WTC11 (cell line): ENCODE data around the gene CDKL5. TPM values are rescaled to one million over a fixed set of nuclear protein-coding genes. Genes with fewer than 3 reads are reported as not detected.

ENCODE experiments used
- ATAC-seq: fragments of 200-7000 bp; cut with Tn5 transposase; 2 replicates; pipeline ENCODE4 v1.10.0; 2021; ENCODE audit warnings: mild to moderate bottlenecking, moderate library complexity
- CTCF ChIA-PET: fragments of 300-600 bp; sonication (Branson Sonifier 250); formaldehyde crosslinking; loops from one replicate; lab custom pipeline; 2021; ENCODE audit warnings: antibody characterized with exemption; lab: Charles Lee
- POLR2A ChIA-PET: fragments of 350-600 bp; sonication (Branson Sonifier 250); formaldehyde crosslinking; loops from one replicate; lab custom pipeline; 2021; ENCODE audit warnings: antibody characterized with exemption; lab: Charles Lee
- DNase-seq: peaks from one replicate; pipeline ENCODE4 v3.0.0; 2021; ENCODE audit warnings: low spot score
- H3K27ac Mint-ChIP-seq: 2 replicates; pipeline ENCODE4 v1.8.0; 2021; ENCODE audit warnings: mixed read lengths
- H3K27me3 Mint-ChIP-seq: 2 replicates; pipeline ENCODE4 v1.8.0; 2021; ENCODE audit warnings: low read depth, mild to moderate bottlenecking, moderate library complexity, mixed read lengths
- H3K36me3 Mint-ChIP-seq: 2 replicates; pipeline ENCODE4 v1.8.0; 2021; ENCODE audit warnings: mixed read lengths
- H3K4me1 Mint-ChIP-seq: 2 replicates; pipeline ENCODE4 v1.8.0; 2022; ENCODE audit warnings: mixed read lengths
- H3K4me3 Mint-ChIP-seq: 2 replicates; pipeline ENCODE4 v1.8.0; 2021; ENCODE audit warnings: mild to moderate bottlenecking, moderate library complexity, mixed read lengths
- H3K9me3 Mint-ChIP-seq: 2 replicates; pipeline ENCODE4 v1.8.0; 2021; ENCODE audit warnings: mixed read lengths
- CBFB ChIP-seq: sonication (generic); formaldehyde crosslinking; IDR thresholded peaks from 2 replicates; pipeline ENCODE4 v1.8.1; 2022; ENCODE audit warnings: mild to moderate bottlenecking, low read depth, missing genetic modification reagents
- ETV6 ChIP-seq: sonication (generic); formaldehyde crosslinking; IDR thresholded peaks from 2 replicates; pipeline ENCODE4 v1.8.1; 2022; ENCODE audit warnings: mild to moderate bottlenecking, missing genetic modification reagents
- FOXK1 ChIP-seq: sonication (generic); formaldehyde crosslinking; IDR thresholded peaks from 2 replicates; pipeline ENCODE4 v1.8.0; 2022; ENCODE audit warnings: mild to moderate bottlenecking, moderate library complexity, missing genetic modification reagents
- GRHL2 ChIP-seq: fragments of 250-450 bp; sonication (Bioruptor Pico); IDR thresholded peaks from 2 replicates; pipeline ENCODE4 v1.8.0; 2022; ENCODE audit warnings: mild to moderate bottlenecking, moderate library complexity; ENCODE audit not compliant: insufficient replicate concordance, severe bottlenecking
- OVOL2 ChIP-seq: fragments of 250-450 bp; sonication (Bioruptor Pico); IDR thresholded peaks from 2 replicates; pipeline ENCODE4 v1.9.0; 2021; ENCODE audit warnings: mild to moderate bottlenecking, borderline replicate concordance
- RORB ChIP-seq: fragments of 250-450 bp; sonication (Bioruptor Pico); IDR thresholded peaks from 2 replicates; pipeline ENCODE4 v1.9.0; 2021; ENCODE audit warnings: mild to moderate bottlenecking
- SMAD3 ChIP-seq: sonication (generic); formaldehyde crosslinking; IDR thresholded peaks from 2 replicates; pipeline ENCODE4 v1.8.0; 2022; ENCODE audit warnings: missing genetic modification reagents, mild to moderate bottlenecking, borderline replicate concordance
- ZNF121 ChIP-seq: sonication (generic); formaldehyde crosslinking; IDR thresholded peaks from 2 replicates; pipeline ENCODE4 v1.8.0; 2023; ENCODE audit warnings: missing genetic modification reagents
- ZNF138 ChIP-seq: sonication (generic); formaldehyde crosslinking; conservative IDR thresholded peaks from 2 replicates; pipeline ENCODE4 v1.8.1; 2022; ENCODE audit warnings: mild to moderate bottlenecking, moderate library complexity, missing genetic modification reagents
- ZNF416 ChIP-seq: fragments of 250-450 bp; sonication (Bioruptor Pico); IDR thresholded peaks from 2 replicates; pipeline ENCODE4 v1.9.0; 2021; ENCODE audit warnings: mild to moderate bottlenecking, inconsistent platforms
- ZNF671 ChIP-seq: fragments of 250-450 bp; sonication (Bioruptor Pico); IDR thresholded peaks from 2 replicates; pipeline ENCODE4 v1.8.0; 2021; ENCODE audit warnings: mild to moderate bottlenecking
- total RNA-seq: library from RNA; stranded (reverse); gene quantifications from 3 replicates; pipeline ENCODE4 v1.2.3, GENCODE V29; 2021
- TF ChIP-seq, protein P1 (sequence below): sonication (generic); formaldehyde crosslinking; IDR thresholded peaks from 2 replicates; pipeline ENCODE4 v1.8.1; 2022; ENCODE audit warnings: mild to moderate bottlenecking, missing genetic modification reagents, moderate library complexity, borderline replicate concordance
- TF ChIP-seq, protein P2 (sequence below): sonication (generic); formaldehyde crosslinking; IDR thresholded peaks from 2 replicates; pipeline ENCODE4 v1.8.0; 2023; ENCODE audit warnings: missing genetic modification reagents
- TF ChIP-seq, protein P3 (sequence below): sonication (generic); formaldehyde crosslinking; IDR thresholded peaks from 2 replicates; pipeline ENCODE4 v1.8.0; 2022; ENCODE audit warnings: mild to moderate bottlenecking, missing genetic modification reagents
- TF ChIP-seq, protein P4 (sequence below): sonication (generic); formaldehyde crosslinking; IDR thresholded peaks from 2 replicates; pipeline ENCODE4 v1.8.0; 2023; ENCODE audit warnings: mild to moderate bottlenecking, missing genetic modification reagents
- TF ChIP-seq, protein P5 (sequence below): sonication (generic); formaldehyde crosslinking; IDR thresholded peaks from 2 replicates; pipeline ENCODE4 v1.8.1; 2023; ENCODE audit warnings: mild to moderate bottlenecking, missing genetic modification reagents, moderate library complexity
- TF ChIP-seq, protein P6 (sequence below): sonication (generic); formaldehyde crosslinking; IDR thresholded peaks from 2 replicates; pipeline ENCODE4 v1.8.1; 2023; ENCODE audit warnings: mild to moderate bottlenecking, missing genetic modification reagents, borderline replicate concordance
- TF ChIP-seq, protein P7 (sequence below): sonication (generic); formaldehyde crosslinking; IDR thresholded peaks from 2 replicates; pipeline ENCODE4 v1.8.1; 2023; ENCODE audit warnings: mild to moderate bottlenecking, missing genetic modification reagents

CDKL5 gene
- total RNA-seq, 1 experiment from 2014 or later = 13.6 TPM

DNA sequence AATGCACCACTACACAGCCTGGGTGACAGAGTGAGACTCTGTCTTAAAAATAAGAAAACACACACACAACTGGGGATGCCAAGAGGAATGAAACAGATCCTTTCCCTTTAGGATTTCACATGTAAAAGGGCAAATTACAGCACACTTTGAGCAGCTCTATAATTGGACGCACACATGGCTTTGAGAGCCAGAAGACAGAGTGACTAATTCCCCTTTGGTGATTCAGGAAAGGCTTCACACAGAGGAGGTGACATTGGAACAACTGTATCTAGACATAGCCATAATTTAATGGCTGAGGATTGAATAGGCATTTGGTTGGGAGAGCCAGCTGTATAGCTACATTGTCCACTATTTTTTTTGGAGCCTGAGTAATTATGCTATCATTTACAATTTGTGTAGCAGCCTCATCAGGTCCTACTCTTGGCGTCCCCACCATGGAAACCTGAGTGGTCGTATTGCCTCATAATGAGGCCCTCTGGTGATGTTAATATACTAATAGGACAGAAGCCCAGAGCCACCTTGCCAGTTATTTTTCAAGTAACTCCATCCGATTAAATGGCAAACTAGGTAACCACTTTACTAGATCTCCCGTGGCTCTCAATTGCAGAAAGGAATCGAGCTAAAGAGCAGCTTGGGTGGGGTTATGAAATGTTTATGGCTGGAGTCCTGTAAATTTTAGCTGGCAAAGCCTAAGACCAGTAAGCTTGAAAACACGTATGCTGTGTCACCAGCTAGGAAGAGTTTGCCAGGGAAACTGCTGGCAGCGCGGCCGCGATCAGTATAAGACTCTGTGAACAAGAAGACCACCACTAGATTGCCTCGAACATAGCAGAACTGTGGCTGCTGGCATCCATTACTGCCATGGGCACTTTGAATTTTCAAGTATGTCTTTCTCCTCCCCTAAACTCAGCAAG, 273.6 kb downstream of the CDKL5 start (continued):
- no peak for TF ChIP-seq ZNF138 (CRISPR knock-in tag)
- TF ChIP-seq, protein P1, sequence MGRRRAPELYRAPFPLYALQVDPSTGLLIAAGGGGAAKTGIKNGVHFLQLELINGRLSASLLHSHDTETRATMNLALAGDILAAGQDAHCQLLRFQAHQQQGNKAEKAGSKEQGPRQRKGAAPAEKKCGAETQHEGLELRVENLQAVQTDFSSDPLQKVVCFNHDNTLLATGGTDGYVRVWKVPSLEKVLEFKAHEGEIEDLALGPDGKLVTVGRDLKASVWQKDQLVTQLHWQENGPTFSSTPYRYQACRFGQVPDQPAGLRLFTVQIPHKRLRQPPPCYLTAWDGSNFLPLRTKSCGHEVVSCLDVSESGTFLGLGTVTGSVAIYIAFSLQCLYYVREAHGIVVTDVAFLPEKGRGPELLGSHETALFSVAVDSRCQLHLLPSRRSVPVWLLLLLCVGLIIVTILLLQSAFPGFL (CRISPR knock-in tag) = no peak
- no peak for TF ChIP-seq RORB (CRISPR knock-in tag)
- TF ChIP-seq, protein P2, sequence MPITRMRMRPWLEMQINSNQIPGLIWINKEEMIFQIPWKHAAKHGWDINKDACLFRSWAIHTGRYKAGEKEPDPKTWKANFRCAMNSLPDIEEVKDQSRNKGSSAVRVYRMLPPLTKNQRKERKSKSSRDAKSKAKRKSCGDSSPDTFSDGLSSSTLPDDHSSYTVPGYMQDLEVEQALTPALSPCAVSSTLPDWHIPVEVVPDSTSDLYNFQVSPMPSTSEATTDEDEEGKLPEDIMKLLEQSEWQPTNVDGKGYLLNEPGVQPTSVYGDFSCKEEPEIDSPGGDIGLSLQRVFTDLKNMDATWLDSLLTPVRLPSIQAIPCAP (CRISPR knock-in tag) = no peak
- no peak for TF ChIP-seq CBFB (CRISPR knock-in tag)
- no peak for TF ChIP-seq ZNF671 (CRISPR knock-in tag)
- TF ChIP-seq ETV6 = no peak
- TF ChIP-seq, protein P3, sequence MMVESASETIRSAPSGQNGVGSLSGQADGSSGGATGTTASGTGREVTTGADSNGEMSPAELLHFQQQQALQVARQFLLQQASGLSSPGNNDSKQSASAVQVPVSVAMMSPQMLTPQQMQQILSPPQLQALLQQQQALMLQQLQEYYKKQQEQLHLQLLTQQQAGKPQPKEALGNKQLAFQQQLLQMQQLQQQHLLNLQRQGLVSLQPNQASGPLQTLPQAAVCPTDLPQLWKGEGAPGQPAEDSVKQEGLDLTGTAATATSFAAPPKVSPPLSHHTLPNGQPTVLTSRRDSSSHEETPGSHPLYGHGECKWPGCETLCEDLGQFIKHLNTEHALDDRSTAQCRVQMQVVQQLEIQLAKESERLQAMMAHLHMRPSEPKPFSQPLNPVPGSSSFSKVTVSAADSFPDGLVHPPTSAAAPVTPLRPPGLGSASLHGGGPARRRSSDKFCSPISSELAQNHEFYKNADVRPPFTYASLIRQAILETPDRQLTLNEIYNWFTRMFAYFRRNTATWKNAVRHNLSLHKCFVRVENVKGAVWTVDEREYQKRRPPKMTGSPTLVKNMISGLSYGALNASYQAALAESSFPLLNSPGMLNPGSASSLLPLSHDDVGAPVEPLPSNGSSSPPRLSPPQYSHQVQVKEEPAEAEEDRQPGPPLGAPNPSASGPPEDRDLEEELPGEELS (CRISPR knock-in tag) = no peak
- no peak for TF ChIP-seq SMAD3 (CRISPR knock-in tag)
- TF ChIP-seq, protein P4, sequence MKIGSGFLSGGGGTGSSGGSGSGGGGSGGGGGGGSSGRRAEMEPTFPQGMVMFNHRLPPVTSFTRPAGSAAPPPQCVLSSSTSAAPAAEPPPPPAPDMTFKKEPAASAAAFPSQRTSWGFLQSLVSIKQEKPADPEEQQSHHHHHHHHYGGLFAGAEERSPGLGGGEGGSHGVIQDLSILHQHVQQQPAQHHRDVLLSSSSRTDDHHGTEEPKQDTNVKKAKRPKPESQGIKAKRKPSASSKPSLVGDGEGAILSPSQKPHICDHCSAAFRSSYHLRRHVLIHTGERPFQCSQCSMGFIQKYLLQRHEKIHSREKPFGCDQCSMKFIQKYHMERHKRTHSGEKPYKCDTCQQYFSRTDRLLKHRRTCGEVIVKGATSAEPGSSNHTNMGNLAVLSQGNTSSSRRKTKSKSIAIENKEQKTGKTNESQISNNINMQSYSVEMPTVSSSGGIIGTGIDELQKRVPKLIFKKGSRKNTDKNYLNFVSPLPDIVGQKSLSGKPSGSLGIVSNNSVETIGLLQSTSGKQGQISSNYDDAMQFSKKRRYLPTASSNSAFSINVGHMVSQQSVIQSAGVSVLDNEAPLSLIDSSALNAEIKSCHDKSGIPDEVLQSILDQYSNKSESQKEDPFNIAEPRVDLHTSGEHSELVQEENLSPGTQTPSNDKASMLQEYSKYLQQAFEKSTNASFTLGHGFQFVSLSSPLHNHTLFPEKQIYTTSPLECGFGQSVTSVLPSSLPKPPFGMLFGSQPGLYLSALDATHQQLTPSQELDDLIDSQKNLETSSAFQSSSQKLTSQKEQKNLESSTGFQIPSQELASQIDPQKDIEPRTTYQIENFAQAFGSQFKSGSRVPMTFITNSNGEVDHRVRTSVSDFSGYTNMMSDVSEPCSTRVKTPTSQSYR (CRISPR knock-in tag) = no peak

DNA sequence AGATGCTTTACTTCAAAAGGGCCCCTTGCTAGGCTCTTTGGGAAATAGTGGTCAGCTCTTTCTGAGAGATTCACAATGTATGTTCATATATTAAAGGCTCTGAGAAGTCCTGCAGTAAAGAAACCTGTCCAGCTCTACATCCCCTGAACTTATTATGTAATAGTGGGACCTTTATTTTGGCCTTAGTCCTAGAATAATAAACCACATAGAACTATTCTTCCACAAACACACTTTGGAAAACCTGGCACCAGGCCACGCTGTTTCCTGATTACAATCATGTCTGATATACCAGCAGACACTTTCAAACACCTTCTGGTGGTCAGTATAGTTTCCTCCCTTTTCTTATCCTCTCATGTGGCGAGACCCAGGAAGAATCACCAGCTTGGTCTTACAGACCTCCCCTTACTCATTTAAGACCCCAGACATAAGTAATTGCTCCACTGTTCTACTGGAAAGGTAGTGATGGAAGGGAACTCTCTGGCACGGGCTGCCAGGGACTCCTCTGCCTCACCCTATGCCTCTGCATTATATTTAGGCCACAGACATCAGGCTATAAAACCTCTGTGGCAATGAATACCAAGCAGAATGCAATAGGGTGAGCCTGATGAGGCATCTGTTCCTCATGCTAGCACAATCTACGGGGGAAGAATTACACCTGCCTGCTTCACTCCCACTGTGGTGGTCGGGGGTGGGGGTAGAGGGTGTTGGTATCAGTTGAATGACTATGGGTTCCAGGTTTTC, 276.4 kb downstream of the CDKL5 start:
- DNase-seq = no peak
- CTCF ChIA-PET = no interaction called here
- TF ChIP-seq CBFB (CRISPR knock-in tag) (no peak), GRHL2 (CRISPR knock-in tag) (no peak), OVOL2 (CRISPR knock-in tag) (no peak), ZNF416 (CRISPR knock-in tag) (no peak), FOXK1 (CRISPR knock-in tag) (no peak), ZNF121 (CRISPR knock-in tag) (no peak)
- TF ChIP-seq, protein P1 (CRISPR knock-in tag) = no peak
- TF ChIP-seq, protein P5, sequence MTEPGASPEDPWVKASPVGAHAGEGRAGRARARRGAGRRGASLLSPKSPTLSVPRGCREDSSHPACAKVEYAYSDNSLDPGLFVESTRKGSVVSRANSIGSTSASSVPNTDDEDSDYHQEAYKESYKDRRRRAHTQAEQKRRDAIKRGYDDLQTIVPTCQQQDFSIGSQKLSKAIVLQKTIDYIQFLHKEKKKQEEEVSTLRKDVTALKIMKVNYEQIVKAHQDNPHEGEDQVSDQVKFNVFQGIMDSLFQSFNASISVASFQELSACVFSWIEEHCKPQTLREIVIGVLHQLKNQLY (CRISPR knock-in tag) = no peak
- TF ChIP-seq, protein P6, sequence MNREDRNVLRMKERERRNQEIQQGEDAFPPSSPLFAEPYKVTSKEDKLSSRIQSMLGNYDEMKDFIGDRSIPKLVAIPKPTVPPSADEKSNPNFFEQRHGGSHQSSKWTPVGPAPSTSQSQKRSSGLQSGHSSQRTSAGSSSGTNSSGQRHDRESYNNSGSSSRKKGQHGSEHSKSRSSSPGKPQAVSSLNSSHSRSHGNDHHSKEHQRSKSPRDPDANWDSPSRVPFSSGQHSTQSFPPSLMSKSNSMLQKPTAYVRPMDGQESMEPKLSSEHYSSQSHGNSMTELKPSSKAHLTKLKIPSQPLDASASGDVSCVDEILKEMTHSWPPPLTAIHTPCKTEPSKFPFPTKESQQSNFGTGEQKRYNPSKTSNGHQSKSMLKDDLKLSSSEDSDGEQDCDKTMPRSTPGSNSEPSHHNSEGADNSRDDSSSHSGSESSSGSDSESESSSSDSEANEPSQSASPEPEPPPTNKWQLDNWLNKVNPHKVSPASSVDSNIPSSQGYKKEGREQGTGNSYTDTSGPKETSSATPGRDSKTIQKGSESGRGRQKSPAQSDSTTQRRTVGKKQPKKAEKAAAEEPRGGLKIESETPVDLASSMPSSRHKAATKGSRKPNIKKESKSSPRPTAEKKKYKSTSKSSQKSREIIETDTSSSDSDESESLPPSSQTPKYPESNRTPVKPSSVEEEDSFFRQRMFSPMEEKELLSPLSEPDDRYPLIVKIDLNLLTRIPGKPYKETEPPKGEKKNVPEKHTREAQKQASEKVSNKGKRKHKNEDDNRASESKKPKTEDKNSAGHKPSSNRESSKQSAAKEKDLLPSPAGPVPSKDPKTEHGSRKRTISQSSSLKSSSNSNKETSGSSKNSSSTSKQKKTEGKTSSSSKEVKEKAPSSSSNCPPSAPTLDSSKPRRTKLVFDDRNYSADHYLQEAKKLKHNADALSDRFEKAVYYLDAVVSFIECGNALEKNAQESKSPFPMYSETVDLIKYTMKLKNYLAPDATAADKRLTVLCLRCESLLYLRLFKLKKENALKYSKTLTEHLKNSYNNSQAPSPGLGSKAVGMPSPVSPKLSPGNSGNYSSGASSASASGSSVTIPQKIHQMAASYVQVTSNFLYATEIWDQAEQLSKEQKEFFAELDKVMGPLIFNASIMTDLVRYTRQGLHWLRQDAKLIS = no peak
- TF ChIP-seq, protein P7, sequence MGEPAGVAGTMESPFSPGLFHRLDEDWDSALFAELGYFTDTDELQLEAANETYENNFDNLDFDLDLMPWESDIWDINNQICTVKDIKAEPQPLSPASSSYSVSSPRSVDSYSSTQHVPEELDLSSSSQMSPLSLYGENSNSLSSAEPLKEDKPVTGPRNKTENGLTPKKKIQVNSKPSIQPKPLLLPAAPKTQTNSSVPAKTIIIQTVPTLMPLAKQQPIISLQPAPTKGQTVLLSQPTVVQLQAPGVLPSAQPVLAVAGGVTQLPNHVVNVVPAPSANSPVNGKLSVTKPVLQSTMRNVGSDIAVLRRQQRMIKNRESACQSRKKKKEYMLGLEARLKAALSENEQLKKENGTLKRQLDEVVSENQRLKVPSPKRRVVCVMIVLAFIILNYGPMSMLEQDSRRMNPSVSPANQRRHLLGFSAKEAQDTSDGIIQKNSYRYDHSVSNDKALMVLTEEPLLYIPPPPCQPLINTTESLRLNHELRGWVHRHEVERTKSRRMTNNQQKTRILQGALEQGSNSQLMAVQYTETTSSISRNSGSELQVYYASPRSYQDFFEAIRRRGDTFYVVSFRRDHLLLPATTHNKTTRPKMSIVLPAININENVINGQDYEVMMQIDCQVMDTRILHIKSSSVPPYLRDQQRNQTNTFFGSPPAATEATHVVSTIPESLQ (CRISPR knock-in tag) = no peak

More for the DNA sequence above, 276.4 kb downstream of the CDKL5 start:
- no peak overlapping the region for H3K27ac Mint-ChIP-seq
- no peak overlapping the region for H3K4me3 Mint-ChIP-seq
- H3K4me1 Mint-ChIP-seq = peaks cover 16% of the 10 kb centered on the region
- H3K27me3 Mint-ChIP-seq = no peaks in the 10 kb centered on the region; the same call in 1 of the 2 replicates
- POLR2A ChIA-PET = no interaction called here
- H3K9me3 Mint-ChIP-seq = no peaks in the 10 kb centered on the region
- ATAC-seq = no peak
- no peaks in the 10 kb centered on the region for H3K36me3 Mint-ChIP-seq
